Embryonic facial prominence (tissue), 1 donor: ENCODE results near the gene TP53AIP1.

Source experiments
- DNase-seq: peaks from one replicate; pipeline ENCODE4 v3.0.0-alpha.2; 2016; ENCODE audit errors: extremely low spot score

TP53AIP1 gene, protein sequence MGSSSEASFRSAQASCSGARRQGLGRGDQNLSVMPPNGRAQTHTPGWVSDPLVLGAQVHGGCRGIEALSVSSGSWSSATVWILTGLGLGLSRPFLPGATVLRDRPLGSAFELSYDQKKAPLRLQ

DNA sequence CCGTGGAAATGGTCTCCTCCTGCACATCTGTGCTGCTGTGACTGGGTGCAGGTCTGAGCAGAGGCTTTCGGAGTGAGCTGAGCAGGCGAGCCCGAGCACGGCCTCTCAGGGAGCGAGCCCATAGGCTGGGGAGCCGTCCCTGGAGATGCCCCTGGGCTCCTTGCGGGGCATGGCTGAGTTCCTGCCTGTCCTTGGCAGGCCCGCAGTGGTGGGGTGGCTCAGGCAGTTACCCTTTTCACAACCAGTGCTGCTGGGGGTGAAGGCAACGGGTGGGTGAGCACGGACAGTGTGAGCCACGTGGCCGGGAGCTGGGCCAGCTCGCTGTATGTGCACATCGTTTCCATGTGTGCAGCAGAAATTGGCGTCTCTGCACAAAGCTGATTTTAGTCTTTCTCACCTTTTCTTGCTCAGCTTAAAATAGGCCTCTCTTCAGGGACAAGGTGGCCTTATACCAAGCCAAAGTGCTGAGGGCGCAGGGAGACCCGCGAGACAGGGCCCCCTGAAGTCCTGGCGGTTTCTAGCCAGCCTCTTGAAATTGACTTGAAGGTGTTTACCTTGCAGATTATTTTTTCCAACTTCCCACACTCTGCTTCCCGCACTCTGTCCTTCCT lies at the start of gene TP53AIP1:
TSS of gene TP53AIP1 (minus strand) at position 55 of the 611 bp plus-strand sequence. CDS start 5,053 bp downstream, outside the sequence.
- no peak for DNase-seq

DNA sequence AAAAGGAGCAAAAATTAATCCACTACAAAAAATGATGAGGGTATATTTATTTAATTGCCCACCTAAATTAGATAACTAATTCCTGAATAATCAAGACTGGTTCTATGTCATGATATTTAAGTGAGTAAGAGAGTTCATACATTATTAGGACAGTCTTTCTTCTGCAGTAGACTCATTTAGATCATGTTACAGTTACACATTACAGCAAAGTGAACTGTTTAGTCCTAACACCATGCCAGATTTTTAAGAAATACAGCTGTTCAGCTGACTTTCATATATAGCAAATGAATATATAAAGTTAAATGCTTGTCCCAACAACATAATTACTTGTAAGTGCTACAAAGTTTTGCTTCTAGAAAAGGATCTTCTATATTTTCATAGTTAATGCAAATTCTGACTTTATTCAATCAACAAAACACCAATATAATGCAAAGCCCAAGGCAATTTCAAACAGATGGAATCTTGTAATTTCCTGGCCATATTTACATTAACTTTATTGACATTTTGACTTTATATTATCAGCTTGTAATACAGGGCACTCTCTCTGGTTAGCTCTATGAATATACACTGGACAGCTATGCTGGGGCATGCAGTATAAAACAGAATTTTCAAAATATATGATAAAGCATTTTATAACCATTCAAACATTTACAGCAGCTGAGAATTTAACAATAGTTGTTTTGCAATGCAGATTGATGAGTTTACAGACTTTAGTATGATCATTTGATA lies 45.7 kb upstream of the TP53AIP1 start:
- DNase-seq: no peak

DNA sequence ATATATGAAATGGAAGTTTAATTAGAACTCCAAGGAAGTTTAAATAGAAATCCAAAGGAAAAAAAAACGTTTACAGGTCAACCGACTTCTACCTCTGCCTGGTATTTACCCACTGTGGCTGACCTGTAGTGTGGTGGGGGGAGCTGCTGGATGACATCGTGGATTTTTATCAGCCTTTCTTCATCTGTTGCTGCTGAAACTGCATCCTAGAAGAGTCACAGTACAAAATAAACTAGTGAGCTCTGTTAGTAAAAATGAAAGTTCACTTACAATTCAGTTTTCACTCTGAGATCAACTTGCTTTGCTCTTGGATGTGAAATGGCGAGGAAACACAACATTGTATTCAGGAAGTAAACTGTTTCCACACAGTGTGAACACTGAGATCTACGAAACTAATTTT lies 43.2 kb upstream of the TP53AIP1 start:
- DNase-seq: no peak

DNA sequence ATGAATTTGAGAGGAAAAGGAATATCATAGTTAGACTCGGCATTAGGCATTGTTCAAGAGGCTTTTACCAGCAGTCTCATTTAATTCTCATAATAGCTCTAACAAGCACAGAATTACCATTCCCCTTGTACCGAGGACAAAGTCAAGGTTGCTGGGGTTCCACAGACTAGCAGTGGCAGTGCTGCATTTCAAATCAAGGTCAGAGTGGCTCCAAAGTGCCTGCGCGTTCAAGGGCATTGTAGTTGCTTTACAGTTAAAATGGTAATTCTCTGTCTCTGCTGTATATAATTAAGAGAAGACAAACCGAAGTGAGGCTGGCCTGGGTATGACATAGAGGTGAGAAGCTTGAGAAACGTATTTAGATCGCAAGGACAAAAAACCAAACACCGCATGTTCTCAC lies 40.4 kb upstream of the TP53AIP1 start:
- DNase-seq: no peak

DNA sequence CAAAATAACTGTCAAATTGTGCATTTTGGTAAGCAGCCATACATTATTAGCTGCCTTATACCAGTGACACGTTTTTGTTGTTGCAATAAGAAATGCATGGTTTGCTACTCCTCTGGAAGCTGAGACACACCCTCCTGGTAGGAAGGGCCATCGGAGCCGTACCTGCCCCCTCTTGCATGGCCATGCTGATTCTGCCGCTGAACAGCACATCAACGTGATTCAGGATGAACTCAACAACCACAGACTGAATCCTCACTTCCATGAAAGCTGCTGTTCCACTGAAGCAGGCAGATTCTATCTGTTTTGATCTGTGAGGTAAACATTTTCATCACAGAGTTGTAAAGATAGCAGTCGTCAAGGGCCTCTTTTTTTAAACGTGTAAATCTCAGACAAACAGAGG lies 38.6 kb upstream of the TP53AIP1 start:
- no peak for DNase-seq

DNA sequence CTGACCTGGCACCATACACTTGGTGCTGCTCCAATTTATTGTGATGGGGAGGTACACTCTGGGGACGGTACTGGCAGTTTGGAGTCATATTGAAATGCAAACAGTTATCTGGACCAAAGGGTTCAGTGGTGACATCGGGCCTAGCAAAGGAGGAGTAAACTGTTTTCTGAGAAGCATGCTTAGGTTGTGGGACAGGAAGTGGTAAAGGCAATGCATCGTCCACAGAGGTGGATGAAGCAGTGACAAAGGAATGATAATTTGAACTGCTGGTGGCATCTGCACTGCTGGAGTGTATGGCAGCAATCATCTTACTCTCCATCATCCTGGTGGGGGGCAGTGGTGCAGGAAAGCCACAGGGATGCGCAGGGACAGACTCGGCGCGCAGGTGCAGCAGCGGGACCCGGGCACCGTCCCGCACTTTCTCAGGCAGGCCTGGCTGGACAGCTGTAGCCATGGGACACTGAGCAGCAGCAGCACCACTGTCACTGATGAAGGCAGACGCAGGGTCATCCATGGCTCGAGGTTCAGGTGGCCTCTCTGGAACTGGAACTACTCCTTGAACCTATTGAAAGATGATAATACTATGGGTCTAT lies 28.0 kb upstream of the TP53AIP1 start:
- no peak for DNase-seq

DNA sequence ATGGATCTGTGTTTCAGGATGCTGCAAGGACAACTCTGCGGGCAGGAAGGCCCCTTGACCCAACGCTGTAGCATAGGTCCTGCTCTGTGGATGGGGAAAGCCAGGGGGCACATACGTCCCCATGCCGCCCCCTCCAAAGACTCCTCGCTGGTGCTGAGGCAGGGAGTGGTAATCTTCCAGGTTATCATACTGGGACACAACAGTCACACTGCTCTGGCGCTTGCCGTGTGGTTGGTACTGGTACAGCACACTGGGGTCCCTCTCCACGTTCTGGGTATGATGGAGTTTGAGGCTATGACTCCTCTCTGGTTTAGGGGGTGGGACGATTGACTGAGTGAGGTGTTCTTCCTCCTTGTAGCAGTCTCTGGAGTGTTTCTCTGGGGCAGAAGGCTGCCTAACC lies 26.2 kb upstream of the TP53AIP1 start:
- no peak for DNase-seq

DNA sequence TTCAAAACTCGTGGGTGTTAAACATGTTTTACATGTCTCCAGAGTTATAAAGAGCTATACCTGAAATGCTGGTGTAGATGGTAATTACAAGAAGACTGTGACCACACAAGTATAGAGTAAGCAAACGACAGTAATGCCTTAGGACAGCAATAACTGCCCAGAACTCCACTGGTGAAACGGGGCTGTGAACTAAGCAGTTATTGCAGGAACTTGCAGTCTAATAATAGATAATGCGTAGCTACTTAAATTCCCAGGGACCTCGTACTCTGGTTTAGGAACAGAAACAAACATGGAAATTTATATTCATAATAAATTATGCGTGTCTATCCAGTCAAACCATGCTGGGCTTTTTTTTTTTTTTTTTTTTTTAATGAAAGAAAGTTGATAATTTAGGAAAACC lies 24.9 kb upstream of the TP53AIP1 start:
- DNase-seq: no peak

DNA sequence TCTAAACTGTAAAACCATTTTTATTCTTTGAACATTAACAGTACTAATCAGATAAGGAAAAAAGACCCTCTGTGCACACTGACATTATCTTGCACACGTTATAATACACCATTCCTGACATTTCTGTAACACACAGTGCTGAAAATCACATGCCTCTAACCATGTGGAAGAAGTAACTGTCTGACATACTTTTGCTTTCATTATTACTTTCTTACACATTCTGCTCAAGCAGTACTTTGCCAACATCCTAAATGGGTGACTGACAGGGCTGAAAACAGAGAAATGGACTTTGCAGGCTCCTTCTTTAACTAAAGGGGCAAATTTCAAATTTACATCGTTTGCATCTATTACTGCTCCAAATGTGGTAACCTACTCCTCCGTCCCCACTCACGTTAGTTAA lies 22.8 kb upstream of the TP53AIP1 start:
- DNase-seq: no peak

DNA sequence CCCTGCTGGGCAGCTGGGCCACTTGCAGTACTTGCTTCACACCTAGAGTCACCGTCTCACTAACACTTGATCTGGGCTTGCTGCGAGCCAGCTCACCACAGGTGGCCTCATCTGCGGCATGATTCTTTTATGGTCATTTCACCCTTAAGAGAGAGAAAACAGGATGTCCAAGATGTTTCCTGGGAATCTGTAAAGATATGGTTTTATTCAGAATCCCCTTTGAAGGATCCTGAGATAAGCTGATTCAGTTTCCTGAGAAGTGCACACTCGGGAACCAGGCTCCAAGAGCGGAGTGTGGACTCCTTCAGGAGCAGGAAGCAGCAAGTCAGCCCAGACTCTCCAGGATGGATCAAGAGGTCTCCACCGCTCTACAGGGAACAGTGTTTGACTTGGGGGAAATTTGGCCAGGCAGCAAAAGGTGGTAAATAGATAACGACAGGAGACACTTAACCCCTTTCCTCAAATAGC lies 21.8 kb upstream of the TP53AIP1 start:
- no peak for DNase-seq

DNA sequence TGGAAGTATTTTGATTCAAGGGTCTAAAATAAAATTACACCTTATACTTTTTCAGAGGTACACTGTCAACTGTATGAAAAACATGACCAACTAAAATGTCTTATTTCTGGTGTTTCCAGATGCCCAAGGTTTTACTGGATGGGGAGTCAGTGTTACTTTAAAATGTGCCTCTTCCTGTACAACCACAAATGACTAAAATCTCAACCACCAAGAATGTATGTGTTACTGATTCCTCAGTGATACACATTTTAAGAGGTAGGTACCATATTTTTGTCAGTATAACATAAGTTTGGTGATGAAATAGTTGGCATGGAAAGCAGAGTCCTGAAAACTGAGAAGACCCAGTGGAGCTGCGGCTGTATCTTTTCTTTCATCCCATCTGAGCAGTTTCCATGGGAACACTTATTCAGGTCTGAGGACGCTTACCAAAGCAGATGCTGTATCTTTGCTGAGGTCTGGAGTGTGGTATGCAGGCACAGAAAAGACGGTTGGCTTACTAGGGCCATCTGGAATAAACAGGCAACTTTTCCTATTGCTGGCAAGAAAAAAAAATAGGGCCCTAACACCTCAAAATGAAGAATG lies 21.2 kb upstream of the TP53AIP1 start:
- no peak for DNase-seq

DNA sequence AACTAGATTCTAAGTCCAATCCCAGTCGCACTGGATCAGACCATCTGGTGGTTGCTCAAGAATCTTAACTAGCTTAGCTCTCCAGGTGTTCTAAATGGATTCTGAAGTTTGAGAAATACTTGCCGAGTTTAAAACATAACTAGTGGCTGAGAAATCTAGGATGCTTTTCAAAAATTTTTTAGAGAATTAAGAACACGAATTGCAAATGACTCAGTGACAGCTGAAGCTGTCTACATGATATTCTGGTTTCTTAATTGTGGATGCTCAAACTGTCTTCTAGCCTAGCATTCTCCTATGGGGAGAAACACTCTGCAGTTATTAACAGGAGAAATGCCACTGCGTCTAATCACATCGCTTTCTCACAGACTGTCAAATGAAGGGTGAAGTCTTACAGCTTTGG lies 20.2 kb upstream of the TP53AIP1 start:
- no peak for DNase-seq

DNA sequence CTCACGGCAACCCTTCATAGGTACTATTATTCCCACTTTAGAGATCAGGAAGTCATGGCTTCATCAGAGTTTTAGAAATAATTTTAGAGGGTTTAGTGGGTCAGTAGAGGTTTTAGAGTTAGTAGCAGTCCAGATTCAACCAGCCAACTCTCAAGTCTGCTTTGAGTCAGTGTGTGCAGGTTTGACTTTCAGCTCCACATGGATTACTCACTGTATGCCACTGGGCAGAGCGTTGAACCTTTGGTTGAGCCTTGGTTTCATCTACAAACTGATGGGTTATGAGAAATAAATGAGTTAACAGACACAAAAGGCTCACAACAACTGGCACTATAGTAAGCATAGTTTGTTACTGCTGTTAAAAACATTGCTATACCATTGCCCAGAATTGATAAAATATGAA lies 19.0 kb upstream of the TP53AIP1 start:
- DNase-seq: no peak

DNA sequence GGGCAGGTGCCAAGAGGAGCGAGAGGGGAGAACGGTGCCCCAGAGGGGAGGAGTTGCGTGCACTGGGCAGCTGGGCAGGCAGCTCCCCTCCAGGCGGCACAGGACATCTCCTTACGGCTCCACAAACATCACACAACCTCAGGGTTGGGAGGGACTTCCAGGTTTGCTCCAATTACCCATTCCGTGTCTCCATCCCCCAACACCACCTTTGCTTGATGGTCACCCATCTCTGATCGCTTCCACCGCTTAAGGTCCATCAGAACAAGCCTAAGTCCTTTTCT lies 14.5 kb upstream of the TP53AIP1 start:
- no peak for DNase-seq

DNA sequence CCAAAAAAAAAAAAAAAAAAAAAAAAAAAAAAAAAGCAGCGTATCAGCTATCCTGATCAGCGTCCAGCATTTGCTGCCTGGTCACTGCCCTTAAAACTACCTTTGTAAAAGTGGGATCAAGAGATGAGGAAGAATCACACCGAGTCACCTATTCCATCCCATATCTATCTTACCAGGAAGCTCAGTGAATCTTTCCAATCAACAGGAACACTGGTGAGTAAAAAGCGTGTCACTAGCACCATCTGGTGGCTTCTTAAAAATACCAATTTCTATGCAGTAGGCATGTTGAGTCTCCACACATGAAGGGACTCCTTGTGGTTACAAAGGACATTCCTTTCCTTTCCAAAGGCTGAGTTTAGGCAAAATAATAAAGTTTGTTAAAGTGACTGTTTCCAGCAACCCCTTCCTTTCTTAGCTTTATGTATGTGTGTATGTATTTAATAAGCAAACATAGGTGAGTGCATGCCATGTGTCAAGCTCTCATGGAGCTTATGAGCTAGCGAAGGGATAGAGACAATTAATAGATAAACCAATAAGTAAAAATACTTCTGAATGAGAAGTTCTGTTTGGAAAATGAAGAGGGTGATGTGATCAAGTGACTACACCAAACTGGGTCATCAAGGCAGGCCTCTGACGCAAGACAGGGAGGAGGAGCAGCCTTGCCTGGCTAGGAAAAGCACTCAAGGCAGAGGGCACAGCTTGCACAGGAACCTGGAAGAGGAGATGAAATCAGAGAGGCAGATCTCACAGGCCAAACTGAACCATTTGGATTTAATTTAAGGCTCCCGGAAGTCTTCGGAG lies 13.9 kb upstream of the TP53AIP1 start:
- no peak for DNase-seq

DNA sequence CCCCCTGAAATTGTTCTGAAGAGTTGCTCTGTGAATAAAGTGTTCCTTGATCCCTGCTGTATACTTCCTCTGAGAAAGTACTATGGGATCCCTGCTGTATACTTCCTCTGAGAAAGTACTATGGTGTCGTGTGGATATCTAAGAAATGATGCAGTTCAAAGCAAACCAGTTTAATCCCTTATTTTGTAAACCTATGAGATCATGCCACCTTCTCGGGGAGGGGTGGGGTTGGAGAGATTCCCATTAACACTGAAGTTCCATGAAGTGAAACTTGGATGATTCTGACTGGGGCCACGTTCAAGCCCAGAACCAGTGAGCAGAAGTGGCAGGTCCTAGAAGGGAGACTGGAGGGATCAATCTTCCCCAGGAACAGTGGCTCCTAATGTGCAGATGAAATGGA lies 13.0 kb upstream of the TP53AIP1 start:
- no peak for DNase-seq

DNA sequence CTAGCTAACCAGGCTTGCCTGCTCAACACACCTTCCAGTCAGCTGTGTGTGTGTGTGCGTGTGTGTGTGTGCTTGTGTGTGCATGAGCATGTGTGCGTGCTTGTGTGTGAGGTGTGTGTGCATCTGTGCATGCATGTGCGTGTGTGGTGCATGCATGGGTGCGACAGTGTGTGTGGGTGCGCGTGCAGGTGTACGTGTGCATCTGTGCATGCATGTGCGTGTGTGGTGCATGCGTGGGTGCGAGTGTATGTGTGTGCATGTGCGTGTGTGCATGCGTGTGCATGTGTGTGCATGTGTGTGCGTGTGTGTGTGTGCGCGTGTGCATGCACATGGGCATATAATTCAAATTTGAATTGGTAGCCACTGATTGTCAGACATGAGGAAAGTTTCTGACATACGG lies 10.5 kb upstream of the TP53AIP1 start:
- no peak for DNase-seq

DNA sequence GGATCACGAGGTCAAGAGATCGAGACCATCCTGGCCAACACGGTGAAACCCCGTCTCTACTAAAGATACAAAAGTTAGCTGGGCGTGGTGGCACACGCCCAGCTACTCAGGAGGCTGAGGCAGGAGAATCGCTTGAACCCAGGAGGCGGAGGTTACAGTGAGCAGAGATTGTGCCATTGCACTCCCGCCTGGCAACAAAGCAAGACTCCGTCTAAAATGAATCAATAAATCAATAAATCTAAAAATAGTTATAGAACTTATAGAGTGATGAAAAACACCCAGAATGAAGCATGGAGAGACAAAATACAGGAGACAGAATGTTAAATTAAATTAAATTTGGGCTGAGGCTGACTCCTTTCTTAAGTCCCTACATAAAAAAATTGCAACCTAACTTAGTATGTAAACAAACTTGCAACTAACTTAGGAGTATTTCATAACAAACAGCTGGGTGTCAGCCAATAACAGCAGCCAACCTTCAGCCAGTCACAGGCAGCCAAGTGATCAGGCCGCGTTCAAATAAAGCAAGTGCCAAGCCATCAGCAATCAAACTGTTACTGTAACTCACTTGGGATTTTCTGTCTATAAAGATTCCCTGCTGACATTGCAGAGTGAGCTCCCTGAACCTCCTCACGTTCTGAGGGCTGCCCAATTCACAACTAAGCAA lies 7.3 kb upstream of the TP53AIP1 start:
- DNase-seq: no peak

DNA sequence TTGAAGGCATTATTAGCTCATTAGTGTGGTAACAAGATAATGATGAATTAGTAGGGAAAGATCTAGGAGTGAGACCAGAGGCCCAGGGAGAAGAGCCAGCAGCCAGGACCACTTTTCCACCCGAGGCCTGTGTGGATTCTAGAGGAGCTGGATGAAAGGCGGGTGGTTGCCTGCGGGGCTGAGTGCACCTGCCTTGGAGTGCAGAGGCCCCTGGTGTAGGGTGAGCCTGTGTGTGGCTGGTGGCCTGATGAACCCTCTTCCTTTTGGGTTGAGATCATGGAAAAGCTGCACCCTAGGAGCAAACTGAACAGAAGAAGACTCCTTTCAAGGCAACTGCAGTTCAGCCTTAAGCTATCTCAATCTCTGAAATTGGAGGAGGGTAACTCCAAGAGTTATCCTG lies 5.9 kb upstream of the TP53AIP1 start:
- no peak for DNase-seq

DNA sequence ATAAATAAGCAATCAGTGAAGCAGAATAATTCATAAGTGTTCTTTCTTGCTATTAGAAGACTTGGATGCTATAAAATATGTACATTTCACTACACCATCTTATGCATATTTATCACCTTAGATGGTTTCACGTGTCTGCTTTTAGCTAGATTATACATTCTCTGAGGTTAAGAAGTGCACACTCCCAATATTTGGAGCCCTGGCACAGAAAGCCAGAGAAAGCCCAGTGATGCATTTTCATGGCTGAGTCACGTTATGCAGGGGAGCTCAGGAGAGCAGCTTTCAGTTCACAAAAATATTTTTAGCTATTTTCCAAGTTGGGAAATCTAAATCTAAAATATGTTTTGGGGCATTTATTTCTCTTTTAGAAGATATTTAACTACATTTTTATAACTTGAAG lies 5.1 kb upstream of the TP53AIP1 start:
- DNase-seq: no peak

DNA sequence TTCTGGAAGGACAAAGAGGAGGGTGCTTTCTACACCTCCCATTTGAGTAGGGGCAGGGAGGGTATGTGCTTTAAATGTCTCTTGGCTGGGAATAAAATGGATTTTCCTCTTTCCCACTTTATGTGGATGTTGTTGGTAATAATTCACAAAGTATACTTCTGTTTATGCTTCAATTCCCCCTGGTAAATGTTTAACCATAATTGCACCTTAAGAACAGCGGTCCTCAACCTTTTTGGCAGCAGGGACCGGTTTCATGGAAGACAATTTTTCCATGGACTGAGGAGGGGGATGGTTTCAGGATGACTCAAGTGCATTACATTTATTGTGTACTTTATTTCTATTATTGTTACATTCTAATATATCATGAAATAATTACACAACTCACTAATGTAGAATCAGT lies 4.0 kb upstream of the TP53AIP1 start:
- no peak for DNase-seq
